ENCODE results near the gene CYFIP1. TPM values are rescaled to one million over a fixed set of nuclear protein-coding genes. Genes with fewer than 3 reads are reported as not detected.

CYFIP1 gene
- total RNA-seq, 1 experiment from 2014 or later, result 143 TPM

DNA sequence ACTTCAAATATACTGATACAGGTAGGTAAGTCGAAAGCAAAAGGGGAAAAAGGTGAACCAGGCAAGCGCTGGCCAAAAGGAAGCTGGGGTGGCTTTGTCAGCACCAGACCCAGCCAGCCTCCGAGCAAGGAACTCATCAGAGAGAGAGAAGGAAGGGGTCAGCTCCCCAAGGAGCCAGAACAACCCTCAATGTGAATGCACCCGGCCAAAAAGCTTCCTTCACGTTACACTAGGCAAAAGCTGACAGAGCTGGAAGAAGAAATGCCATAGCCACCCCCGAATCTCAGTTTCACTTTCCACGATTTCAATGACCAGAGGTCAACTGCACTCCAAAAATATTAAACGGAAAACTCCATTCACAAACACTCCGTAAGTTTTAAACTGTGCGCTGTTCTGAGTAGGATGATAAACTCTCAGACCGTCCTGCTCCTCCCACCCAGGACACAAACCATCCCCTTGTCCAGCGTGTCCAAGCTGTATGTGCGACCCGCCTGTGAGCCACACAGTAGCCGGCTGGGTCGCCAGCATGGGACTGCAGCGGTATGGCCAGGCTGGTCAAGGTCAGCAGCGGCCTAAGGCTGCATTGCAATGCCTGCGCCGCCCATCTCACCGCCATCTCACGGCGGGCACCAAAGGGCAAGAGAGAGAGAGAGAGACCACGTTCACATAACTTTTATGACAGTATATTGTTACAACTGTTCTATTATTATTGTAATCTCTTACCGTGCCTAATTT lies 29.7 kb downstream of the CYFIP1 start:
- peaks cover 94% of the 10 kb centered on the region for H3K79me2 ChIP-seq (ENCODE audit: insufficient read depth, low read length)
- CTCF ChIA-PET, result no interaction called here
- no peak overlapping the region for H2AFZ ChIP-seq (ENCODE audit: low read depth, low read length, poor library complexity, severe bottlenecking)
- intact Hi-C loops (cut with micrococcal nuclease), result no loop called here
- no peak overlapping the region for H3K9ac ChIP-seq (ENCODE audit: low read length)
- no peaks in the 10 kb centered on the region for H3K9me2 ChIP-seq (ENCODE audit: insufficient read depth)
- BruUV-seq (replicated peaks), result no TSS peak
- DNase-seq (ENCODE audit: low read depth, low spot score), result no peak
- POLR2A ChIA-PET, result no interaction called here
- H3K4me2 ChIP-seq (ENCODE audit: low read length), result no peak overlapping the region
- ATAC-seq, result no peak
- H3K27me3 ChIP-seq (ENCODE audit: insufficient read depth, low read length), result no peaks in the 10 kb centered on the region
- no peaks in the 10 kb centered on the region for H4K20me1 ChIP-seq (ENCODE audit: insufficient read depth)
- TF ChIP-seq, protein P1, sequence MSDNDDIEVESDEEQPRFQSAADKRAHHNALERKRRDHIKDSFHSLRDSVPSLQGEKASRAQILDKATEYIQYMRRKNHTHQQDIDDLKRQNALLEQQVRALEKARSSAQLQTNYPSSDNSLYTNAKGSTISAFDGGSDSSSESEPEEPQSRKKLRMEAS (IDR thresholded peaks at IDR 0.05), result no peak
- no peak for TF ChIP-seq EGR1 (IDR thresholded peaks at IDR 0.05; ENCODE audit: low read depth)
- no peak for TF ChIP-seq ELF1 (IDR thresholded peaks at IDR 0.05; ENCODE audit: borderline replicate concordance, low read depth)
- TF ChIP-seq EZH2 (IDR thresholded peaks at IDR 0.05), result no peak
- TF ChIP-seq RAD21 (IDR thresholded peaks at IDR 0.05; ENCODE audit: low read depth), result no peak
- TF ChIP-seq, protein P2, sequence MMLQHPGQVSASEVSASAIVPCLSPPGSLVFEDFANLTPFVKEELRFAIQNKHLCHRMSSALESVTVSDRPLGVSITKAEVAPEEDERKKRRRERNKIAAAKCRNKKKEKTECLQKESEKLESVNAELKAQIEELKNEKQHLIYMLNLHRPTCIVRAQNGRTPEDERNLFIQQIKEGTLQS (IDR thresholded peaks at IDR 0.05), result no peak
- no peak overlapping the region for H3K27ac ChIP-seq (ENCODE audit: low read depth, low read length)
- H3K4me3 ChIP-seq (replicated peaks in 1 of 2; ENCODE audit: low read depth in 1 of 2, low read length in 2 of 2), result no peak overlapping the region
- H3K4me1 ChIP-seq (ENCODE audit: control insufficient read depth in 1 of 2, insufficient read depth in 2 of 2, low read length in 2 of 2), result no peaks in the 10 kb centered on the region
- RAD21 ChIA-PET (ENCODE audit: low non-redundant PET in 1 of 2, low total read pairs in 2 of 2, uncharacterized antibody in 2 of 2, unreplicated experiment in 2 of 2), result no interaction called here
- no peaks in the 10 kb centered on the region for H3K9me3 ChIP-seq (ENCODE audit: control insufficient read depth in 1 of 2, insufficient read depth in 1 of 2, low read depth in 1 of 2, low read length in 2 of 2)
- H3K36me3 ChIP-seq (ENCODE audit: control insufficient read depth in 1 of 2, insufficient read depth in 2 of 2, low read length in 2 of 2), result 0 out of 4 replicates have a peak, but pooled peaks cover 0 to 6% of the 10 kb centered on the region in 2 experiments

DNA sequence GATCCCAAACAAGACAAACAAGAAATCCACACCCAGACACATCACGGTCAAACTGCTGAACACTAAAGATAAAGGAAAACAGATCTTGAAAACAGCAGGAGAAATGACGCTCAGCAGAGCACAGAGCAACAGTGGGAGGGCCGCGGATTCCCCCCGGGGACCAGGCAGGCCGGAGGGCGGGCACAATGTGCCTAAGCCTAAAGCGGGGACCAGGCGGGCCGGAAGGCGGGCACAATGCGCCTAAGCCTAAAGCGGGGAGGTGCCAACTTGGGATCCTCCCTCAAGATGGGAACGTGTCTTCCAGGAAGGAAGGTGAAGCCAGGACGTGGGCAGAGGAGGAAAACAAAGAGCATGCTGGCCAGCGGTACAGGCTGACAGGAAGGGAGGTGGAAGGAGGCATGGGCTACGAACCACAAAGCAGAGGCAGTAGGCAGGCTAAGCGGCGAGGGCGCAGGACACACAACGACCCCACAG lies 31.1 kb downstream of the CYFIP1 start:
- Histone ChIP-seq H3K9ac (ENCODE audit: low read length) (no peak overlapping the region), H3K9me2 (ENCODE audit: insufficient read depth) (no peaks in the 10 kb centered on the region), H3K4me2 (ENCODE audit: low read length) (no peak overlapping the region), H4K20me1 (ENCODE audit: insufficient read depth) (no peaks in the 10 kb centered on the region), H3K4me1 (ENCODE audit: control insufficient read depth in 1 of 2, insufficient read depth in 2 of 2, low read length in 2 of 2) (no peaks in the 10 kb centered on the region), H3K9me3 (ENCODE audit: control insufficient read depth in 1 of 2, insufficient read depth in 1 of 2, low read depth in 1 of 2, low read length in 2 of 2) (no peaks in the 10 kb centered on the region), H3K27ac (ENCODE audit: low read depth, low read length) (no peak overlapping the region), H2AFZ (ENCODE audit: low read depth, low read length, poor library complexity, severe bottlenecking) (no peak overlapping the region), H3K36me3 (ENCODE audit: control insufficient read depth in 1 of 2, insufficient read depth in 2 of 2, low read length in 2 of 2) (peaks cover 0 to 16% of the 10 kb centered on the region in 2 experiments; a peak in 1 of 4 replicates), H3K27me3 (ENCODE audit: insufficient read depth, low read length) (no peaks in the 10 kb centered on the region), H3K79me2 (ENCODE audit: insufficient read depth, low read length) (peaks cover 88% of the 10 kb centered on the region), H3K4me3 (replicated peaks in 1 of 2; ENCODE audit: low read depth in 1 of 2, low read length in 2 of 2) (no peak overlapping the region)
- POLR2A ChIA-PET, result no interaction called here
- intact Hi-C loops (cut with micrococcal nuclease), result no loop called here
- ATAC-seq (no peak), DNase-seq (ENCODE audit: low read depth, low spot score) (no peak)
- BruUV-seq (replicated peaks), result no TSS peak
- RAD21 ChIA-PET (ENCODE audit: low non-redundant PET in 1 of 2, low total read pairs in 2 of 2, uncharacterized antibody in 2 of 2, unreplicated experiment in 2 of 2), result no interaction called here
- no peak for TF ChIP-seq SRF (IDR thresholded peaks at IDR 0.05; ENCODE audit: low read depth)
- TF ChIP-seq ZNF274 (IDR thresholded peaks at IDR 0.05; ENCODE audit: low read depth, low read length), result no peak
- no peak for TF ChIP-seq CBX3 (IDR thresholded peaks at IDR 0.05; ENCODE audit: low read depth)
- TF ChIP-seq, protein P3, sequence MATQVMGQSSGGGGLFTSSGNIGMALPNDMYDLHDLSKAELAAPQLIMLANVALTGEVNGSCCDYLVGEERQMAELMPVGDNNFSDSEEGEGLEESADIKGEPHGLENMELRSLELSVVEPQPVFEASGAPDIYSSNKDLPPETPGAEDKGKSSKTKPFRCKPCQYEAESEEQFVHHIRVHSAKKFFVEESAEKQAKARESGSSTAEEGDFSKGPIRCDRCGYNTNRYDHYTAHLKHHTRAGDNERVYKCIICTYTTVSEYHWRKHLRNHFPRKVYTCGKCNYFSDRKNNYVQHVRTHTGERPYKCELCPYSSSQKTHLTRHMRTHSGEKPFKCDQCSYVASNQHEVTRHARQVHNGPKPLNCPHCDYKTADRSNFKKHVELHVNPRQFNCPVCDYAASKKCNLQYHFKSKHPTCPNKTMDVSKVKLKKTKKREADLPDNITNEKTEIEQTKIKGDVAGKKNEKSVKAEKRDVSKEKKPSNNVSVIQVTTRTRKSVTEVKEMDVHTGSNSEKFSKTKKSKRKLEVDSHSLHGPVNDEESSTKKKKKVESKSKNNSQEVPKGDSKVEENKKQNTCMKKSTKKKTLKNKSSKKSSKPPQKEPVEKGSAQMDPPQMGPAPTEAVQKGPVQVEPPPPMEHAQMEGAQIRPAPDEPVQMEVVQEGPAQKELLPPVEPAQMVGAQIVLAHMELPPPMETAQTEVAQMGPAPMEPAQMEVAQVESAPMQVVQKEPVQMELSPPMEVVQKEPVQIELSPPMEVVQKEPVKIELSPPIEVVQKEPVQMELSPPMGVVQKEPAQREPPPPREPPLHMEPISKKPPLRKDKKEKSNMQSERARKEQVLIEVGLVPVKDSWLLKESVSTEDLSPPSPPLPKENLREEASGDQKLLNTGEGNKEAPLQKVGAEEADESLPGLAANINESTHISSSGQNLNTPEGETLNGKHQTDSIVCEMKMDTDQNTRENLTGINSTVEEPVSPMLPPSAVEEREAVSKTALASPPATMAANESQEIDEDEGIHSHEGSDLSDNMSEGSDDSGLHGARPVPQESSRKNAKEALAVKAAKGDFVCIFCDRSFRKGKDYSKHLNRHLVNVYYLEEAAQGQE (IDR thresholded peaks at IDR 0.05; ENCODE audit: low read depth), result no peak
- TF ChIP-seq FOSL1 (IDR thresholded peaks at IDR 0.05; ENCODE audit: low read depth), result no peak
- CTCF ChIA-PET, result no interaction called here

Measured in HCT116 (cell line).